Measurements from ENCODE around the gene CES3. TPM values are rescaled to one million over a fixed set of nuclear protein-coding genes. Genes with fewer than 3 reads are reported as not detected.

Gene CES3
- total RNA-seq, 1 experiment from 2014 or later = 3.7 TPM

- Histone ChIP-seq H4K5ac (ENCODE audit: insufficient read length, low read depth, low read length) (no peak overlapping the region), H3T11ph (ENCODE audit: low read length) (no peak overlapping the region), H3K9me3 (ENCODE audit: control insufficient read depth, low read depth, low read length) (no peaks in the 10 kb centered on the region), H2BK15ac (ENCODE audit: low read depth, low read length) (no peak overlapping the region), H3K18ac (ENCODE audit: insufficient read length, low read depth, low read length) (no peak overlapping the region), H2AK5ac (ENCODE audit: insufficient read length, low read length) (no peak overlapping the region), H4K8ac (replicated peaks; ENCODE audit: insufficient read length, low read depth, low read length) (no peak overlapping the region), H2BK5ac (ENCODE audit: insufficient read length, low read length) (no peak overlapping the region), H3K4me2 (ENCODE audit: insufficient read depth, insufficient read length, low read length) (no peak overlapping the region), H3K23ac (ENCODE audit: insufficient read length, low read depth, low read length) (no peak overlapping the region), H3K27me3 (ENCODE audit: insufficient read depth, low read length) (peaks cover 16% of the 10 kb centered on the region; the same call in 1 of the 2 replicates), H3K79me2 (ENCODE audit: insufficient read depth, low read length) (no peaks in the 10 kb centered on the region), H3K9ac (ENCODE audit: extremely low read depth, insufficient read length, low read length) (no peak overlapping the region), H2BK12ac (ENCODE audit: insufficient read length, low read depth, low read length) (no peak overlapping the region), H4K91ac (ENCODE audit: insufficient read length, low read depth, low read length) (no peak overlapping the region), H3K56ac (ENCODE audit: insufficient read length, low read depth, low read length) (no peak overlapping the region), H3K4ac (ENCODE audit: low read depth, low read length) (no peak overlapping the region), H3K27ac (ENCODE audit: insufficient read length, low read depth, low read length) (no peak overlapping the region), H2BK20ac (ENCODE audit: low read depth, low read length, poor library complexity, severe bottlenecking) (no peak overlapping the region), H2AFZ (ENCODE audit: low read length) (no peak overlapping the region), H3K4me1 (ENCODE audit: insufficient read depth, low read length) (no peaks in the 10 kb centered on the region), H3K14ac (ENCODE audit: insufficient read depth, low read length) (no peak overlapping the region), H3K23me2 (ENCODE audit: insufficient read length, low read depth, low read length, poor library complexity, severe bottlenecking) (peaks cover 6% of the 10 kb centered on the region), H4K20me1 (ENCODE audit: control insufficient read depth, insufficient read depth, insufficient read length) (no peaks in the 10 kb centered on the region), H3K79me1 (ENCODE audit: insufficient read depth, low read depth, low read length, poor library complexity, severe bottlenecking) (no peaks in the 10 kb centered on the region), H2BK120ac (ENCODE audit: low read depth, low read length, poor library complexity, severe bottlenecking) (no peak overlapping the region)
- TF ChIP-seq CTCF (conservative IDR thresholded peaks at IDR 0.05) = peak; percentile 31; the same call in 2 of the 3 replicates
- Mint-ChIP-seq H3K36me3 (ENCODE audit: insufficient read depth in 1 of 3, low read depth in 3 of 3) (no peaks in the 10 kb centered on the region), H3K4me1 (peaks cover 3 to 12% of the 10 kb centered on the region in 2 experiments; a peak in 2 of 4 replicates), H3K9me3 (no peaks in the 10 kb centered on the region), H3K4me3 (no peak overlapping the region), H3K27me3 (ENCODE audit: low read depth) (peaks cover 45% of the 10 kb centered on the region), H3K27ac (no peak overlapping the region)
- DNase-seq = no peak
- WGBS (ENCODE audit: extremely low coverage, insufficient read length, low lambda C conversion rate) = no CpG with 5 or more reads among the region's 9 CpGs
Observed at GRCh38 chr16:67015313-67015731, 54.3 kb downstream of the CES3 start.

All from H9 (cell line).